LNCAP (cell line): Measurements from ENCODE around the gene ATP9B.
A peak's percentile ranks its signal among the peaks of the same experiment; 100 is the strongest.

Experiments
- TF ChIP-seq, protein P1 (sequence below): fragments of 450-650 bp; IDR thresholded peaks from 2 replicates; pipeline ENCODE4 v1.5.1; 2017; ENCODE audit warnings: mild to moderate bottlenecking

ATP9B gene

DNA sequence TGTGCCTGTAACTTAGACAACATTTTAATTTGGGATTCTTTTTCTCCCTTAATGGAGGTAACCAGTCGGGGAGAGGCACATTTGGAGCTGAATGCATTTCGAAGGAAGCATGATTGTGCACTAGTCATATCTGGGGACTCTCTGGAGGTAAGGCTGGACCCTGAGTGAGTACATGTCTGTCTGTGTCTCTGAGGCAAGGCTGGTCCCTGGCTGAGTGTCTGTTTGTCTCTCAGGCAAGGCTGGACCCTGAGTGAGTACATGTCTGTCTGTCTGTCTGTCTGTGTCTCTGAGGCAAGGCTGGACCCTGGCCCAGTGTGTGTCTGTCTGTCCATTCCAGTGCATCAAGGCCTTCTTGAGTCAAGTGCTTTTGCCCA is 275.0 kb downstream of the ATP9B start:
- TF ChIP-seq, protein P1, sequence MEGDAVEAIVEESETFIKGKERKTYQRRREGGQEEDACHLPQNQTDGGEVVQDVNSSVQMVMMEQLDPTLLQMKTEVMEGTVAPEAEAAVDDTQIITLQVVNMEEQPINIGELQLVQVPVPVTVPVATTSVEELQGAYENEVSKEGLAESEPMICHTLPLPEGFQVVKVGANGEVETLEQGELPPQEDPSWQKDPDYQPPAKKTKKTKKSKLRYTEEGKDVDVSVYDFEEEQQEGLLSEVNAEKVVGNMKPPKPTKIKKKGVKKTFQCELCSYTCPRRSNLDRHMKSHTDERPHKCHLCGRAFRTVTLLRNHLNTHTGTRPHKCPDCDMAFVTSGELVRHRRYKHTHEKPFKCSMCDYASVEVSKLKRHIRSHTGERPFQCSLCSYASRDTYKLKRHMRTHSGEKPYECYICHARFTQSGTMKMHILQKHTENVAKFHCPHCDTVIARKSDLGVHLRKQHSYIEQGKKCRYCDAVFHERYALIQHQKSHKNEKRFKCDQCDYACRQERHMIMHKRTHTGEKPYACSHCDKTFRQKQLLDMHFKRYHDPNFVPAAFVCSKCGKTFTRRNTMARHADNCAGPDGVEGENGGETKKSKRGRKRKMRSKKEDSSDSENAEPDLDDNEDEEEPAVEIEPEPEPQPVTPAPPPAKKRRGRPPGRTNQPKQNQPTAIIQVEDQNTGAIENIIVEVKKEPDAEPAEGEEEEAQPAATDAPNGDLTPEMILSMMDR = no peak

DNA sequence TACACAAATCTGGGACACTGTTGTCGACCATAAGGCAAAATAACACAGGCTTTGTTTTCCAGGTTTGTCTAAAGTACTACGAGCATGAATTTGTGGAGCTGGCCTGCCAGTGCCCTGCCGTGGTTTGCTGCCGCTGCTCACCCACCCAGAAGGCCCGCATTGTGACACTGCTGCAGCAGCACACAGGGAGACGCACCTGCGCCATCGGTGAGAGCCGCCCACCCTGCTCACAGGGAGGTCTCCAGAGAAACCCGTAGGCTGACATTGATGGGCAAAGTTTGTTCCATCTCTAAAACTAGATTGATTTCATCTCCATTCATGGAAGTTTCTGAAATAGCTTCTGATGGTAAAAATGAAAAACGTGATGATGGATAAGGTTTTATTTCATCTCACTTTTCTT is 276.2 kb downstream of the ATP9B start:
- TF ChIP-seq, protein P1 = no peak

DNA sequence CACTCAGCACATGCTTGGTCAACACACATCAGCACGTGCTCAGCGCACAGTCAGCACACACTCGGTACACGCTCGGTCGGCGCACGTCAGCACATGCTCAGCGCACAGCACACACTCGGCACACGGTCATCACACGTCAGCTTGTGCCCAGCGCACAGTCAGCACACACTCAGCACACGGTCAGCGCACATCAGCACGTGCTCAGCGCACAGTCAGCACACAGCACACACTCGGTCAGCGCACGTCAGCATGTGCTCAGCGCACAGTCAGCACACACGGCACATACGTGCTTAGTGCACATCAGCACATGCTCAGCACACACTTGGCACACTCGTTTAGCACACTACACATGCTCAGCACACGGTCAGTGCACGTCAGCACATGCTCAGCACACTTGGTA is 276.8 kb downstream of the ATP9B start:
- TF ChIP-seq, protein P1 = no peak

DNA sequence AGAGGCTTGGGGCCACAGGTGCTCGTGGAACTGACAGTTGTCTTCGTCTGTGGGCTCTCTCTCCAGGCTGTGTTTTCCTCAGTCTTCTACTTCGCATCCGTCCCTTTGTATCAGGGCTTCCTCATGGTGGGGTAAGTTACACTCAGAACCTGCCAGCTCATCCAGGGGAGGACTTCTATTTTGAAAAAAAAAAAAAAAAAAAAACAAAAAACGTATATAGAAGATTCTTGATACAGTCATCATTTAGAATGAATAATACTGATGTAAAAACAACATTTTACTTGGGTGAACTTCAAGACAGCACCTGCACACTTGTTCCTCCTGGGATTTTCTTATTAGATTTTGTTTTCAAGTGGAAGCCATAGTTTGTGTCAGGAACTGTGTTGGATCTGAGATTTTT is 278.9 kb downstream of the ATP9B start:
- TF ChIP-seq, protein P1 = no peak

DNA sequence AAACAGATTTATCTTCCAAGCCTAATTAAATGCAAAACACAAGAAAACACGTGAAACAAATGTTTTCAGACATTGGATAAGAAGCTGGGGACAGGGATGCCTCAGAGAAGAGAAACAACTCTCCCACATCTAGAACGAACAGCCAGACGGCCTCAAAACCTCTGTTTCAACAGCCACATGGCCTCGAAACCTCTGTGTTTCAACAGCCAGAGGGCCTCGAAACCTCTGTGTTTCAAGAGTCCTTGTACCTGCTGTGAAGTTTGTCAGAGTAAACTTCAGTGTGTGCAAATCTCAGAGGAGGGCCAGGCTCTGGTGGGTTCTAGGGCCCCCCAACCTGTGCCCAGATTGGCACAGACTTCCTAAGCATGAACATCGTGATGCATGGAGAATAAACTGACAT is 283.2 kb downstream of the ATP9B start:
- TF ChIP-seq, protein P1 = no peak

GRCh38 chr18:79353267-79353666 is 284.1 kb downstream of the ATP9B start:
- TF ChIP-seq, protein P1 = peak; percentile 27; the same call in 1 of the 2 replicates

GRCh38 chr18:79354350-79354749 is 285.2 kb downstream of the ATP9B start:
- TF ChIP-seq, protein P1 = no peak
